NCI-H345 treated with DMSO at 0.1 percent for 48 hours (cell line): Measurements from ENCODE around the gene SERPINC1.
"Not testable (repeated sequence)": the region's sequence is repeated elsewhere in the genome, so short reads cannot be mapped to it uniquely, and the experiment has no call there.

Experiments
- DNase-seq: peaks from one replicate; lab custom pipeline; 2025; ENCODE audit not compliant: unreplicated experiment; lab: John Stamatoyannopoulos, UW

The SERPINC1 gene

GRCh38 chr1:173917149-173917548 lies at the start of gene SERPINC1:
Gene SERPINC1 (minus strand): TSS chr1:173917327. CDS start chr1:173917259, 68 bp downstream.
- no peak for DNase-seq

GRCh38 chr1:173965896-173966295 lies 48.8 kb upstream of the SERPINC1 start:
- not testable (repeated sequence) for DNase-seq

GRCh38 chr1:173963477-173963876 lies 46.4 kb upstream of the SERPINC1 start:
- DNase-seq = no peak

- DNase-seq = no peak
Measured at GRCh38 chr1:173960625-173961024, 43.5 kb upstream of the SERPINC1 start.

GRCh38 chr1:173954179-173954578 lies 37.1 kb upstream of the SERPINC1 start:
- DNase-seq = no peak

- no peak for DNase-seq
Measured at GRCh38 chr1:173948594-173948993, 31.5 kb upstream of the SERPINC1 start.

- DNase-seq = no peak
Measured at GRCh38 chr1:173946380-173946921, 29.3 kb upstream of the SERPINC1 start.

DNA sequence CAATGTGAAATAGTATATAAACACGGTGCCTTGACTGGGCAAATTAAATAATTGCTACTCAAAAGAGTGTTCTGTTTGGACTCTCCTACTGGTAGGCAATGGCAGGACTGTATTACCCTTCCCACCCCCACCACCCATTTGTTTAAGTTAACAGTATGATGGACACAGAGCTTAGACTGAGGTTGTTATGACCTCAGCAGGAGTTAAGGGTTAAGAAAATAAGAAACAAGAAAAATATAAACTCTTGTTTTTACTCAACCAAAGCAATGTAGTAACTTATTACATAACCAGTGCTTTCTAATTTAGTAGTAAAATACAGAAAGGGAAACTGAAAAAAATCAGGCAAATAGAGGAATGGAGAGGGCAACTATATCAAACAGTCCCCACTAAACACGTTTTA lies 19.9 kb upstream of the SERPINC1 start:
- DNase-seq = no peak

- no peak for DNase-seq
Measured at GRCh38 chr1:173934440-173934839, 17.3 kb upstream of the SERPINC1 start.

DNA sequence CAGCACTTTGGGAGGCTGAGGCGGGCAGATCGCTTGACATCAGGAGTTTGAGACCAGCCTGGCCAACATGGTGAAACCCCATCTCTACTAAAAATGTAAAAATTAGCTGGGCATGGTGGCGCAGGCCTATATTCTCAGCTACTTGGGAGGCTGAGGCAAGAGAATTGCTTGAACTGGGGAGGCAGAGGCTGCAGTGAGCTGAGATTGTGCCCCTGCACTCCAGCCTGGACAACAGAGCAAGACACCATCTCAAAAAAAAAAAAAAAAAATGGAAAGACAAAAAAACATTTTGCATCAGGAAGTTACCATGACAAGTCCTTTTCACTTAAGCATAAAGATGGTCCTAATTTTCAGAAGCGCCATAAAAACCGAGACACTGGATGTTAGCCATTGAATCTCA lies 13.4 kb upstream of the SERPINC1 start:
- DNase-seq = not testable (repeated sequence)

DNA sequence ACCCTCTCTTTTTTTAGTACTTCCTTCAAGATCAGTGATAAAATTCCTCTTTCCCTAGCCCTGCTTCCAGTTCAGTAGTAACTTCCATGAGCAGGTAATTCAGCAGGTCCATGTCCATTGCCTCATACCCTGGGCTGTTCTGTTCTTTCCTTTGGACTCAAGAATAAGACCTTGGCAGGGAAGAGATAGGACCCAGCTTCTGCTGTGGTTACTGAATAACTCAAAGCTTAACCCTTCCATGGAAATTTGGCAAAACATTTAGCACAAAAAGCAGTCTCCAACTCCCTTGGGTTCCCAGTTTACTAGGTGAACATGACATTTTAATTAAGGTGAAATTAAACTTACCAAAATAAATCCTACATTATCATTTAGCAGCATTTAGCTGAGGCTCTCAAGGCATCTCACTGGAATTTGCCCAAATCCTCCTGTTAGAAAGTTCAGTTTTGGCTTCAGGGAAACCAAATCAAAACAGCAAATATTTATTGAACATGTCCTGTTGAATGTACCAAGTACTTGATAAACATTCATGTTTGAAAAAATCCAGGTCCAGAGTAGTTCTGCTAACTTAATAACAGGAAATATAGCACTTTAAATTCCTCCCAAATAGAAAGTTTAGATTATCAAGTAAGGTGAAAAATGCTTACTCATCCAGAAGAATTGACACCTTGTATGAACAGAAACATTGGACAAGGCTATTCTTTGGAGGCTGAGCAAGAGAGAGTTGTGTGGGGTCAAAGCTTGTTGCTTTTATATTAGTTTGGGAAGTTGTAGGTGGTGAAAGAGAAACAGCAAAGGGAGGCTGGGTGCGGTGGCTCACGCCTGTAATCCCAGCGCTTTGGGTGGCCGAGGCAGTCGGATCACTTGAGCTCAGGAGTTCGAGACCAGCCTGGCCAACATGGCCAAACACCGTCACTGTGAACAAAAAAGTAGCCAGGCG lies 8.4 kb upstream of the SERPINC1 start:
- no peak for DNase-seq

DNA sequence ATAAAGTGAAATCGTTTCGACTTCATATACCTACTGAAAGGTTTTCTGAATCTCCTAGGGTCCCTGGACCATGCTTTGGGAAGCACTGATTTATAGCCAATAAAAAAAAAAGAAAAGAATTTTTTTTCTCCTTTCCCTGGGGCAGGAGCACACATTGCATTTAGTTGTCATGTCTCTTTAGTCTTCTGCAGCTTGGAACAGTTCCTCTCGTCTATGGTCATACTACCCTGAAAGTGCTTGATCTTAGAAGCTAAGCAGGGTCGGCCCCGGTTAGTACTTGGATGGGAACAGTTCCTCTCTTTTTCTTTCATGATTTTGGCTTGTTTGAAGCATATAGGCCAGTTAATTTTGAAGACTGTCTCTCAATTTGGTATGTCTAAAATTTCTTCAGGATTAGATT lies 3.7 kb upstream of the SERPINC1 start:
- no peak for DNase-seq

GRCh38 chr1:173917635-173918493 lies 737 bp upstream of the SERPINC1 start:
- DNase-seq = no peak

DNA sequence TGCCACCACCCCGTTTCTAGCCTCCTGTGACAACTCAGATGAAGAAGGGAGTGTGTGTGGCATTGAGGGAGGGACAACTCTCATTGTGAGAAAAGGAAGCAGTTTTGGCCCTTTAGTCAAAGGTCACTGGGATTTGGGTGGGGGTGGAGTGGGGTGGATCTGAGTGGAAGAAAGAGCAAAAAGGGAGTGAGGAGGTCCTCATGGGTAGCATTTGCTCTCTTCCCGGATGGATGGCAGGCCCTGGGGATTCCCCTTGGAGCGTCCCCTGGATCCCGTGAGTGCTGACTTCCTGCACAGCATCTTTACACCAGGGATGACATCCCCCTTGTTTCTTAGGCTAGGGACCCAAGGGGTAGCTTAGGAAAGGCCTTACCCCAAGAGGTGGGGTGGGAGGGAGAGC lies 460 bp downstream of the SERPINC1 start:
- no peak for DNase-seq

GRCh38 chr1:173915596-173915995 lies 1.5 kb downstream of the SERPINC1 start:
- no peak for DNase-seq

DNA sequence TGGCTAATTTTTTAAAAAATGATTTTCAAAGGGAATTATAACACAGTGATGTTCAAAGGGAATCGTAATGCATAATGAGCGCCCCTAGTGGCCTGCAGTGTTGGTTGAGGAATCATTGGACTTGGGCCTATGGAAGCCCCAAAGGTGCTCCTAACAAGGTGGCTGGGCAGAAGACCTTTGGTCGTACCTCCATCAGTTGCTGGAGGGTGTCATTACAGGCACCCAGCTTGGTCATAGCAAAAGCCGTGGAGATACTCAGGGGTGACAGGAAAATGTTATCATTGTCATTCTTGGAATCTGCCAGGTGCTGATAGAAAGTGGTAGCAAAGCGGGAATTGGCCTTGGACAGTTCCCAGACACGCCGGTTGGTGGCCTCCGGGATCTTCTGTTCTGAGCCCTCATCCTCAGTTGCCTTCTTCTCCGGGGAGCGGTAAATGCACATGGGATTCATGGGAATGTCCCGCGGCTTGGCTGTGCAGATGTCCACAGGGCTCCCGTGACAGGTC lies 2.7 kb downstream of the SERPINC1 start:
- no peak for DNase-seq

DNA sequence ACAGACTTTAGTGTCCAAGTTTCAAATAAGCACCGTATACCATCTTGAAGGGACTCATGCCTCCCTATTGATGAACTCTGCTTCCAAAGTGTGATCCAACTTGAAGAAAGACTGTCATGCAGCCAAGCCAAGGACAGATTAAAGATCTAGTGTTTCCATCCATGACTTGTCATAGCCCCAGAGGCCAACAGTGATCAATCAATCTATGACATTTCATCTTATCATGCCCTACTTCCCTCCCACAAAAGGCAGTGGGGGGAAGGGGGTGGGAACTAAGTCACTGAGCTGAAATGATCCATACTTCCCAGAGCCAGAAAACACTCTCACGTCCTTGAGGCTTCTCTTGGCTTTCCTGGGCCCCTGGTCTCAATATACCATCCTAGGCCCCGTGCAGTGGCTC lies 4.0 kb downstream of the SERPINC1 start:
- DNase-seq = no peak

DNA sequence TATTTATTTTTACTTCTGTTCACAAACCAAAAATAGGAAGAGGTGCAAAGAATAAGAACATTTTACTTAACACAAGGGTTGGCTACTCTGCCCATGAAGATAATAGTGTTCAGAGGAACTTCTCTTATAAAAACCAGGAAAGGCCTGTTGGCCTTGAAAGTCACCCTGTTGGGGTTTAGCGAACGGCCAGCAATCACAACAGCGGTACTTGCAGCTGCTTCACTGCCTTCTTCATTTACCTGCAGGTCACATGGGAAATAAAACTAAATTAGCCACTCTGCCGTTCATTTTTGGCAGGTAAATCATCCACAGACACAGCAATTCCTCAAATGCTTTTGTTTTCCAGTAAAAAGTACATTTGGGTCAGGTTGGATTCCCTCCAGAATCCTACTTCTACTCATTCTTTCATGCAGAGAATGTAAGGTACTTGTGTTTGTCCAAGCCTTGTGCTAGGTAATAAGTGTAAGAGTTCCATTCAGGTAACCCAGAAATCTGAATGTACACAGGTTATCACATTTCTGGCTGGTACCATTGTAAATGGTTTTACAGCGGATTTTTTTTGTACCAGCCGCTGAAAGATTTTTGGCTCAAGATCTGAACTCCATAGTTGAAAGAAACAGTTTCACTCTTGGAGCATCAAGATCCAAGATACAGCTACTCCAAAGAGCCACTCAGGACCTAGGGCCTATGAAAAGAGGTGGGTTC lies 13.1 kb downstream of the SERPINC1 start:
- DNase-seq = no peak

DNA sequence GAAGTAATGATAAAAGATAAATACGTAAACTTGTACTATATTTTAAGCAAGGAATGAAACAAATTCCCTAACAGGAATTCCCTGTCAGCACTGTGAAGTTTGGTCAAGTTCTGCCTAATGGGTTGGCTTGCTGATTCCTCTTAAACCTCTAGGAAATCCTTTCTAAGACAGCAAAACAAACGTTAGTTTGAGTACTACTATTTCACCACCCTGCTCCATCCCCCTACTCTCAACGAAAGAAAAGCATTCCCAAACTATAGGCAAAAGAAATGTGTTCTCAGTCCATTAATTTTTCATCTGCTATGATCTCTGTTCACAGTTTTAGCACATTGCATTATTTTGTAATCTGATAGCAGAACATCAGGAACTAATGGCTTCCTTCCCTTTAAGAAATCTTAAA lies 16.1 kb downstream of the SERPINC1 start:
- no peak for DNase-seq

GRCh38 chr1:173900427-173900826 lies 16.7 kb downstream of the SERPINC1 start:
- no peak for DNase-seq

DNA sequence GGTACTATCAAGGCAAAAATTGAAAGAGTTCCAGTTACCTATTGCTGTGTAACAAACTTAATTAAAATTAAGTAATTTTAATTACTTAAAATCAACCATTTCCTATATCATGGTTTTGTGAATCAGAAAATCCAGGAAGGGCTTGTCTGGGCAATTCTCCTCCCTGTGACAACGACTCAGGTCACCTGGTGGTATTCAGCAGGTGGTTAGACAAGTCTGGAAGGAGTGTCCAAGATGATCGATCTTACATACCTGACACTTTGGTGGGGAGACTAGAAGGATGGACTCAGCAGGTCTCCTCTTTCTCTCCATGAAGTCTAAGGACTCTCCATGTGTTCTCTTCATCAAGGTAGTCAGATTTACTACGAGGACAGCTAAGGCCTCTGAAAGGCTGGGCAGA lies 22.9 kb downstream of the SERPINC1 start:
- DNase-seq = no peak
